HT1080 (cell line): Measurements from ENCODE around the gene SLC6A6. TPM values are rescaled to one million over a fixed set of nuclear protein-coding genes. Genes with fewer than 3 reads are reported as not detected.
A peak's percentile ranks its signal among the peaks of the same experiment; 100 is the strongest.

Source experiments
- DNase-seq: peaks from one replicate; pipeline ENCODE4 v3.0.0-alpha.2; 2015; ENCODE audit warnings: low read depth
- total RNA-seq: library from RNA; depleted of rRNA; stranded (reverse); fragments of >200 nt; shearing (Covaris generic); gene quantifications from 2 replicates; pipeline ENCODE4 v1.2.3, GENCODE V29; 2014

SLC6A6 gene
- total RNA-seq, 1 experiment from 2014 or later: 40.1 TPM

- no peak for DNase-seq
Observed at GRCh38 chr3:14464521-14464920, 62.1 kb downstream of the SLC6A6 start.

GRCh38 chr3:14465425-14465824 is 63.0 kb downstream of the SLC6A6 start:
- DNase-seq: no peak

- no peak for DNase-seq
Observed at GRCh38 chr3:14466179-14466903, 63.9 kb downstream of the SLC6A6 start.

GRCh38 chr3:14467814-14468620 is 65.6 kb downstream of the SLC6A6 start:
- DNase-seq: peak; percentile 40

- no peak for DNase-seq
Observed at GRCh38 chr3:14468621-14468981, 66.2 kb downstream of the SLC6A6 start.

GRCh38 chr3:14470461-14470860 is 68.1 kb downstream of the SLC6A6 start:
- no peak for DNase-seq

GRCh38 chr3:14471016-14471415 is 68.6 kb downstream of the SLC6A6 start:
- no peak for DNase-seq

GRCh38 chr3:14471690-14472089 is 69.3 kb downstream of the SLC6A6 start:
- DNase-seq: no peak

GRCh38 chr3:14472471-14473351 is 70.3 kb downstream of the SLC6A6 start:
- DNase-seq: peak; percentile 94

- no peak for DNase-seq
Observed at GRCh38 chr3:14473411-14473891, 71.0 kb downstream of the SLC6A6 start.

GRCh38 chr3:14474363-14475081 is 72.1 kb downstream of the SLC6A6 start:
- no peak for DNase-seq

GRCh38 chr3:14475621-14476020 is 73.2 kb downstream of the SLC6A6 start:
- DNase-seq: no peak

- DNase-seq: no peak
Observed at GRCh38 chr3:14476583-14477265, 74.3 kb downstream of the SLC6A6 start.

GRCh38 chr3:14477311-14477935 is 75.0 kb downstream of the SLC6A6 start:
- no peak for DNase-seq

GRCh38 chr3:14478956-14479550 is 76.6 kb downstream of the SLC6A6 start:
- DNase-seq: no peak

- DNase-seq: no peak
Observed at GRCh38 chr3:14479591-14479990, 77.2 kb downstream of the SLC6A6 start.

GRCh38 chr3:14480207-14481017 is 78.0 kb downstream of the SLC6A6 start:
- DNase-seq: no peak

GRCh38 chr3:14481018-14481645 is 78.7 kb downstream of the SLC6A6 start:
- DNase-seq: no peak
